Breast epithelium (tissue), 4 donors: ENCODE measurements around the gene SHISA5. TPM values are rescaled to one million over a fixed set of nuclear protein-coding genes. Genes with fewer than 3 reads are reported as not detected.
A peak's percentile ranks its signal among the peaks of the same experiment; 100 is the strongest.

Experiments used
- DNase-seq, 2 donors: peaks; one replicate each; pipeline ENCODE4 v3.0.0-alpha.2; 2019; ENCODE audit warnings: low spot score in 2 of 2
- H3K27ac ChIP-seq, 2 donors: fragments of 200-600 bp; sonication (generic) in 1 of 2; one replicate each; pipeline ENCODE4 v1.5.1; 2016 to 2019; ENCODE audit warnings: mild to moderate bottlenecking in 1 of 2
- H3K27me3 ChIP-seq, 2 donors: fragments of 200-600 bp; sonication (generic) in 1 of 2; one replicate each; pipeline versions ENCODE4 v1.5.1 to v1.6.0; 2017 to 2019; ENCODE audit warnings: control low read depth in 1 of 2, mild to moderate bottlenecking in 1 of 2
- H3K36me3 ChIP-seq: fragments of 200-600 bp; one replicate; pipeline ENCODE4 v1.5.1; 2019
- H3K4me1 ChIP-seq, 2 donors: fragments of 200-600 bp; sonication (generic); one replicate each; pipeline ENCODE4 v1.5.1; 2016 to 2019; ENCODE audit warnings: control low read depth in 1 of 2
- H3K4me3 ChIP-seq, 3 donors: fragments of 200-600 bp; sonication (generic); 1 replicate in 2 of 3; 2 replicates in 1 of 3; pipeline ENCODE4 v1.5.1; 2016 to 2019; ENCODE audit warnings: mild to moderate bottlenecking in 3 of 3, moderate library complexity in 2 of 3
- H3K9me3 ChIP-seq, 2 donors: fragments of 200-600 bp; sonication (generic) in 1 of 2; one replicate each; pipeline ENCODE4 v1.5.1; 2016 to 2019; ENCODE audit warnings: control low read depth in 1 of 2
- POLR2A ChIP-seq: fragments of 450-650 bp; IDR thresholded peaks from one replicate; pipeline ENCODE4 v1.6.1; 2016; ENCODE audit warnings: antibody characterized with exemption, mild to moderate bottlenecking, moderate library complexity
- POLR2AphosphoS5 ChIP-seq, 3 donors: sonication (generic); formaldehyde crosslinking; IDR thresholded peaks; one replicate each; pipeline ENCODE4 v1.6.1; 2017; ENCODE audit warnings: antibody characterized with exemption in 3 of 3
- intact Hi-C: fragments of 100-400 bp; cut with DNase I; formaldehyde crosslinking; loops from one replicate; pipeline ENCODE4 v1.15.1; 2023; ENCODE audit warnings: low total_unique reads
- total RNA-seq, 3 donors: library from RNA; depleted of rRNA; stranded (reverse); fragments of >200 nt; gene quantifications; one replicate each; pipeline ENCODE4 v1.1.0, GENCODE V29; 2016
- TF ChIP-seq, protein P1 (sequence below), 3 donors: fragments of 450-650 bp; IDR thresholded peaks; one replicate each; pipeline ENCODE4 v1.5.1; 2016 to 2017; ENCODE audit warnings: antibody characterized with exemption in 3 of 3, mild to moderate bottlenecking in 3 of 3, moderate library complexity in 3 of 3

SHISA5 gene
- total RNA-seq, 3 donors from 2014 or later = 65.6 to 90.1 (median 77.0) TPM

- Histone ChIP-seq H3K9me3 (no peaks in the 10 kb centered on the region), H3K4me3 (no peak overlapping the region), H3K4me1 (no peaks in the 10 kb centered on the region), H3K27me3 (no peaks in the 10 kb centered on the region), H3K27ac (no peak overlapping the region), H3K36me3 (no peaks in the 10 kb centered on the region)
- DNase-seq = no peak
- no peak for TF ChIP-seq POLR2A
- no peak for TF ChIP-seq POLR2AphosphoS5 (IDR thresholded peaks at IDR 0.05)
- TF ChIP-seq, protein P1, sequence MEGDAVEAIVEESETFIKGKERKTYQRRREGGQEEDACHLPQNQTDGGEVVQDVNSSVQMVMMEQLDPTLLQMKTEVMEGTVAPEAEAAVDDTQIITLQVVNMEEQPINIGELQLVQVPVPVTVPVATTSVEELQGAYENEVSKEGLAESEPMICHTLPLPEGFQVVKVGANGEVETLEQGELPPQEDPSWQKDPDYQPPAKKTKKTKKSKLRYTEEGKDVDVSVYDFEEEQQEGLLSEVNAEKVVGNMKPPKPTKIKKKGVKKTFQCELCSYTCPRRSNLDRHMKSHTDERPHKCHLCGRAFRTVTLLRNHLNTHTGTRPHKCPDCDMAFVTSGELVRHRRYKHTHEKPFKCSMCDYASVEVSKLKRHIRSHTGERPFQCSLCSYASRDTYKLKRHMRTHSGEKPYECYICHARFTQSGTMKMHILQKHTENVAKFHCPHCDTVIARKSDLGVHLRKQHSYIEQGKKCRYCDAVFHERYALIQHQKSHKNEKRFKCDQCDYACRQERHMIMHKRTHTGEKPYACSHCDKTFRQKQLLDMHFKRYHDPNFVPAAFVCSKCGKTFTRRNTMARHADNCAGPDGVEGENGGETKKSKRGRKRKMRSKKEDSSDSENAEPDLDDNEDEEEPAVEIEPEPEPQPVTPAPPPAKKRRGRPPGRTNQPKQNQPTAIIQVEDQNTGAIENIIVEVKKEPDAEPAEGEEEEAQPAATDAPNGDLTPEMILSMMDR (IDR thresholded peaks at IDR 0.05) = no peak
- intact Hi-C loops = no loop called here
Observed at GRCh38 chr3:48548126-48548525, 44.2 kb upstream of the SHISA5 start.

- H3K4me3 ChIP-seq = no peak overlapping the region
- TF ChIP-seq POLR2AphosphoS5 (IDR thresholded peaks at IDR 0.05) = no peak
- TF ChIP-seq POLR2A = no peak
- TF ChIP-seq, protein P1 (IDR thresholded peaks at IDR 0.05) = no peak
- no peaks in the 10 kb centered on the region for H3K36me3 ChIP-seq
- no peaks in the 10 kb centered on the region for H3K9me3 ChIP-seq
- no peak overlapping the region for H3K27ac ChIP-seq
- intact Hi-C loops = no loop called here
- no peaks in the 10 kb centered on the region for H3K27me3 ChIP-seq
- DNase-seq = no peak
- H3K4me1 ChIP-seq = no peaks in the 10 kb centered on the region
Observed at GRCh38 chr3:48546203-48546829, 42.3 kb upstream of the SHISA5 start.

DNA sequence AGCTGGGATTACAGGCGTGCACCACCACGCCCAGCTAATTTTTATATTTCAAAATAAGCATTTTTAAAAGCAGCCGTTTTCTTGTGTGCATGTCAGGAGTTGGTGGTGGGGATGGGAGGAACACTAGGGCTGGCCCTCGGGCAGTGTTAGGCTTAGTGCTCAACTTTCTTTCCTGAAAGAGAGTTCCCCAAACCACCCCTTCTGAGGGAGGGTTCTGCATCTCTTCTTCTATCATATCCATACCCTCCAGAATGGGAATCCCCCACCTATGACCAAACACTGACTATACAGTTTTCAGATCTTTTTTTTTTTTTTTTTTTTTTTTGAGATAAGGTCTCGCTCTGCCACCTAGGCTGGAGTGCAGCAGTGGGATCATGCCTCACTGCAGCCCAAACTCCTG lies 40.2 kb upstream of the SHISA5 start:
- intact Hi-C loops = no loop called here
- DNase-seq = no peak
- no peaks in the 10 kb centered on the region for H3K9me3 ChIP-seq
- H3K36me3 ChIP-seq = no peaks in the 10 kb centered on the region
- no peak overlapping the region for H3K4me3 ChIP-seq
- no peaks in the 10 kb centered on the region for H3K4me1 ChIP-seq
- no peak overlapping the region for H3K27ac ChIP-seq
- TF ChIP-seq POLR2A (no peak), POLR2AphosphoS5 (IDR thresholded peaks at IDR 0.05) (no peak)
- TF ChIP-seq, protein P1 (IDR thresholded peaks at IDR 0.05) = no peak
- no peaks in the 10 kb centered on the region for H3K27me3 ChIP-seq

- Histone ChIP-seq H3K27ac (peak overlapping the region; percentile 35 to 38), H3K9me3 (no peaks in the 10 kb centered on the region), H3K4me1 (no peaks in the 10 kb centered on the region), H3K36me3 (no peaks in the 10 kb centered on the region), H3K27me3 (no peaks in the 10 kb centered on the region), H3K4me3 (no peak overlapping the region)
- peak in 1 of 2 donors; percentile 55 for DNase-seq
- no peak for TF ChIP-seq POLR2AphosphoS5 (IDR thresholded peaks at IDR 0.05)
- no peak for TF ChIP-seq POLR2A
- TF ChIP-seq, protein P1 (IDR thresholded peaks at IDR 0.05) = no peak
- intact Hi-C loops = no loop called here
Observed at GRCh38 chr3:48543271-48543866, 39.4 kb upstream of the SHISA5 start.

GRCh38 chr3:48538451-48538850 lies 34.5 kb upstream of the SHISA5 start:
- intact Hi-C loops = loop anchor here (5.0 kb wide), 1 partner anchor 56 kb away; no protein-coding TSS in a partner anchor
- H3K9me3 ChIP-seq = no peaks in the 10 kb centered on the region
- no peak overlapping the region for H3K27ac ChIP-seq
- TF ChIP-seq POLR2AphosphoS5 (IDR thresholded peaks at IDR 0.05) (no peak), POLR2A (no peak)
- TF ChIP-seq, protein P1 (IDR thresholded peaks at IDR 0.05) = no peak
- H3K27me3 ChIP-seq = no peaks in the 10 kb centered on the region
- H3K4me3 ChIP-seq = no peak overlapping the region
- no peaks in the 10 kb centered on the region for H3K36me3 ChIP-seq
- DNase-seq = no peak
- no peaks in the 10 kb centered on the region for H3K4me1 ChIP-seq
